HG02588 (cell line): Measurements from ENCODE around the gene PRRC2A.

Experiments used
- ATAC-seq: cut with Tn5 transposase; IDR thresholded peaks from one replicate; pipeline ENCODE4 v1.9.1; 2021; ENCODE audit warnings: mild to moderate bottlenecking, moderate library complexity; ENCODE audit not compliant: unreplicated experiment

Gene PRRC2A

GRCh38 chr6:31645325-31645724, 24.8 kb downstream of the PRRC2A start:
- ATAC-seq: no peak

- ATAC-seq: peak; percentile 27
Measured at GRCh38 chr6:31651602-31652191, 31.2 kb downstream of the PRRC2A start.

GRCh38 chr6:31652925-31653724, 32.6 kb downstream of the PRRC2A start:
- peak; percentile 48 for ATAC-seq

- no peak for ATAC-seq
Measured at GRCh38 chr6:31654574-31655348, 34.2 kb downstream of the PRRC2A start.

- ATAC-seq: no peak
Measured at GRCh38 chr6:31655349-31656237, 35.1 kb downstream of the PRRC2A start, which contains the start of gene APOM. Gene APOM, plus strand, starts transcription at chr6:31655894. Its CDS starts 73 bp downstream, at chr6:31655967.

GRCh38 chr6:31657406-31658157, 37.1 kb downstream of the PRRC2A start:
- no peak for ATAC-seq

- no peak for ATAC-seq
Measured at GRCh38 chr6:31658158-31658688, 37.7 kb downstream of the PRRC2A start.

GRCh38 chr6:31658983-31659648, 38.6 kb downstream of the PRRC2A start:
- no peak for ATAC-seq

GRCh38 chr6:31659649-31660380, 39.3 kb downstream of the PRRC2A start:
- no peak for ATAC-seq

- ATAC-seq: no peak
Measured at GRCh38 chr6:31660381-31661261, 40.1 kb downstream of the PRRC2A start, which contains the start of gene C6orf47. Gene C6orf47, minus strand, starts transcription at chr6:31660778. Its CDS starts 831 bp downstream, at chr6:31659947.

GRCh38 chr6:31661262-31662123, 41.0 kb downstream of the PRRC2A start:
- no peak for ATAC-seq

GRCh38 chr6:31662124-31662723, 41.7 kb downstream of the PRRC2A start:
- ATAC-seq: no peak

- no peak for ATAC-seq
Measured at GRCh38 chr6:31663126-31663960, 42.8 kb downstream of the PRRC2A start.

GRCh38 chr6:31663961-31664789, 43.7 kb downstream of the PRRC2A start:
- ATAC-seq: no peak
